Measurements from ENCODE around the gene PAQR6. TPM values are rescaled to one million over a fixed set of nuclear protein-coding genes. Genes with fewer than 3 reads are reported as not detected.

Gene PAQR6
- total and polyA plus RNA-seq, 8 donors, result 0.51 to 5.6 (median 0.88) TPM

DNA sequence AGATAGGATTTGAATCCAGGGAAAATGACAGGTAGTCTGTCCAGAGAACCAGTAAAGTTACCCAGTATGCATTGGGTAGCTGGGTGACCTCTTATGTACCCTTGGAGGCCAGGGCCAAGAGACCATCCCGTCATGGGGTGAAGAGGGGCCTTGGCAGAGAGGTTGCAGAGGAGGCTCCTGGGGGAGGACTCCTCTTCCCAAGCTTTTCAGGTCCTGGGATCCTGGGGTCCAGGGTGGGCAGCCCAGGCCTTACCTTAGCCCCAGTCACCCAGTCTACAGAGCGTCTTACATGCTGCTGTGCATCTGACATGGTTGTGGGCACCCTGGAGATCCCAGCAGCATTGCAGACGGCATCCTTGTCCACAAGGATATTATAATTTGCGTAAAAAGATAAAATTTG, 21.1 kb downstream of the PAQR6 start:
- ATAC-seq (no peak), FAIRE-seq (no peak), DNase-seq (no peak)
- Histone ChIP-seq H3K9me3 (no peaks in the 10 kb centered on the region), H3K36me3 (peaks cover 3 to 20% (median 12%) of the 10 kb centered on the region in 3 donors), H3K27me3 (no peaks in the 10 kb centered on the region), H3K27ac (no peak overlapping the region), H3K4me1 (peaks cover 0 to 3% (median 0%) of the 10 kb centered on the region in 3 donors), H3K4me3 (no peak overlapping the region)
- intact Hi-C loops (cut with DNase I), result no loop called here
- TF ChIP-seq, protein P1, sequence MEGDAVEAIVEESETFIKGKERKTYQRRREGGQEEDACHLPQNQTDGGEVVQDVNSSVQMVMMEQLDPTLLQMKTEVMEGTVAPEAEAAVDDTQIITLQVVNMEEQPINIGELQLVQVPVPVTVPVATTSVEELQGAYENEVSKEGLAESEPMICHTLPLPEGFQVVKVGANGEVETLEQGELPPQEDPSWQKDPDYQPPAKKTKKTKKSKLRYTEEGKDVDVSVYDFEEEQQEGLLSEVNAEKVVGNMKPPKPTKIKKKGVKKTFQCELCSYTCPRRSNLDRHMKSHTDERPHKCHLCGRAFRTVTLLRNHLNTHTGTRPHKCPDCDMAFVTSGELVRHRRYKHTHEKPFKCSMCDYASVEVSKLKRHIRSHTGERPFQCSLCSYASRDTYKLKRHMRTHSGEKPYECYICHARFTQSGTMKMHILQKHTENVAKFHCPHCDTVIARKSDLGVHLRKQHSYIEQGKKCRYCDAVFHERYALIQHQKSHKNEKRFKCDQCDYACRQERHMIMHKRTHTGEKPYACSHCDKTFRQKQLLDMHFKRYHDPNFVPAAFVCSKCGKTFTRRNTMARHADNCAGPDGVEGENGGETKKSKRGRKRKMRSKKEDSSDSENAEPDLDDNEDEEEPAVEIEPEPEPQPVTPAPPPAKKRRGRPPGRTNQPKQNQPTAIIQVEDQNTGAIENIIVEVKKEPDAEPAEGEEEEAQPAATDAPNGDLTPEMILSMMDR (IDR thresholded peaks at IDR 0.05), result no peak
- 93 to 99% methylated on average over 4 of the region's 4 CpGs for WGBS, 2 donors

DNA sequence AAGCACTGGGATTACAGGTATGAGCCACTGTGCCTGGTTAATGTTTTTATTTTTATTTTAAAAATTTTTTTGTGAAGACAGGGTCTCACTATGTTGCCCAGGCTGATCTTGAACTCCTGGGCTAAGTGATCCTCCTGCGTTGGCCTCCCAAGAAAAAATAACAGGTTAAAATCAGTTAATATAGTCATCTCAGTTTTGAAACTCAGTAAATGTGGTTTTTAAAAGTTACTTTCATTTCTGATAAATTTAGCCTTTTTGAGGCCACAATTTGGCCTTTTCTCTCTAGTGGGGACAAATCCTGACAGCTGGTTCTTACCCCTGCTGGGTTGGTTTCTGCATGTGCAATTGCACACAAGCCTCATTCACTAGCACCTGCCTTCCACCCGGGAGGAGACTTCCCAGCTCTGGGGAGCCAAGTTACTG, 21.7 kb downstream of the PAQR6 start:
- H3K9me3 ChIP-seq, result no peaks in the 10 kb centered on the region
- peaks cover 0 to 3% (median 0%) of the 10 kb centered on the region in 3 donors for H3K4me1 ChIP-seq
- no peaks in the 10 kb centered on the region for H3K27me3 ChIP-seq
- WGBS, 2 donors, result 87% methylated on average over 2 of the region's 2 CpGs
- no peak overlapping the region for H3K4me3 ChIP-seq
- intact Hi-C loops (cut with DNase I), result no loop called here
- TF ChIP-seq, protein P1 (IDR thresholded peaks at IDR 0.05), result no peak
- DNase-seq, result no peak
- peaks cover 4 to 22% (median 12%) of the 10 kb centered on the region in 3 donors for H3K36me3 ChIP-seq
- ATAC-seq, result no peak
- H3K27ac ChIP-seq, result no peak overlapping the region
- FAIRE-seq, result no peak

DNA sequence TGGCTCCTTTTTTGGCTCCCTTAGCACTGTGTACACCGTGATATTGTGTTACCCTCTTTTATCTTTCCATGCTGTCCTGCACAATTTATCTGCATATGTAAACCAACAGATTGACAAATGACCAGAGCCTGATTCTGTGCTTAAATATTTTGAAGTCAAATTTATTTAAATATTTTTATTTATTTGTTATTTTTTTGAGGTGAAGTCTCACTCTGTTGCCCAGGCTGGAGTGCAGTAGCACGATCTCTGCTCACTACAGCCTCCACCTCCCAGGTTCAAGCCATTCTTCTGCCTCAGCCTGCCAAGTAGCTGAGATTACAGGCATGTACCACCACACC, 22.2 kb downstream of the PAQR6 start:
- no peaks in the 10 kb centered on the region for H3K27me3 ChIP-seq
- no peaks in the 10 kb centered on the region for H3K9me3 ChIP-seq
- peaks cover 4 to 27% (median 12%) of the 10 kb centered on the region in 3 donors for H3K36me3 ChIP-seq
- DNase-seq (no peak), FAIRE-seq (no peak), ATAC-seq (no peak)
- H3K4me1 ChIP-seq, result peaks cover 0 to 3% (median 0%) of the 10 kb centered on the region in 3 donors
- TF ChIP-seq, protein P1 (IDR thresholded peaks at IDR 0.05), result peak in 1 of 4 donors; percentile 8
- intact Hi-C loops (cut with DNase I), result no loop called here
- H3K27ac ChIP-seq, result no peak overlapping the region
- WGBS, 2 donors, result 9 to 10% methylated on average over 2 of the region's 2 CpGs
- H3K4me3 ChIP-seq, result no peak overlapping the region

DNA sequence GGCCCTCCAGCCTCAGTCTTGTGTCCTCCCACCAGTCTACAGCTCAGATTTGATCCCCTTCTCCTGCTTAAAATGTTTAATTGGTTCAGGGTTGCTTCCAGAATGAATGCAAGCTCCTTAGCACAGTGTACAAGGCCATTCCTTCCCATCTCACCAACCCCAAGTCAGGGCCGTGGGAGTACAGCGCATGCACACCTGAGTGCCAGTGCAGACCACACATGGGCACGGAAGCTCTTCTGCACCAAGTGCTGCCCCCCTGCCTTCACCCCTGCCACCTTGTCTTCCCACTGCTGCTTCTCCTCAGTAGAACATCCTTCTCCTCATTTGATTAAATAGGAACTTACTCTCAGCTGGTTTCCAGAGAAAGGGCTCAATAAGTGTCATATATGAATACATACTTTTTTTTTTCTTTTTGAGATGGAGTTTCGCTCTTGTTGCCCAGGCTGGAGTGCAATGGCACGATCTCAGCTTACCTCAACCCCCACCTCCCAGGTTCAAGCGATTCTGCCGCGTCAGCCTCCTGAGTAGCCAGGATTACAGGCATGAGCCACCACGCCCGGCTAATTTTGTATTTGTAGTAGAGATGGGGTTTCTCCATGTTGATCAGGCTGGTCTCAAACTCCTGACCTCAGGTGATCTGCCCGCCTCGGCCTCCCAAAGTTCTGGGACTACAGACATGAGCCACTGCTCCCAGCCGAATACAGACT, 25.7 kb downstream of the PAQR6 start:
- Histone ChIP-seq H3K4me3 (no peak overlapping the region), H3K9me3 (no peaks in the 10 kb centered on the region), H3K27me3 (no peaks in the 10 kb centered on the region), H3K4me1 (peaks cover 0 to 18% (median 11%) of the 10 kb centered on the region in 3 donors), H3K36me3 (peaks cover 4 to 30% (median 12%) of the 10 kb centered on the region in 3 donors), H3K27ac (no peak overlapping the region)
- FAIRE-seq (no peak), DNase-seq (no peak), ATAC-seq (no peak)
- TF ChIP-seq, protein P1 (IDR thresholded peaks at IDR 0.05), result no peak
- WGBS, 2 donors, result 93 to 94% methylated on average over 13 of the region's 13 CpGs
- intact Hi-C loops (cut with DNase I), result loop anchor here in 2 of 3 donors (5.0 kb wide), 3 partner anchors 75 to 135 kb away; no protein-coding TSS in a partner anchor

DNA sequence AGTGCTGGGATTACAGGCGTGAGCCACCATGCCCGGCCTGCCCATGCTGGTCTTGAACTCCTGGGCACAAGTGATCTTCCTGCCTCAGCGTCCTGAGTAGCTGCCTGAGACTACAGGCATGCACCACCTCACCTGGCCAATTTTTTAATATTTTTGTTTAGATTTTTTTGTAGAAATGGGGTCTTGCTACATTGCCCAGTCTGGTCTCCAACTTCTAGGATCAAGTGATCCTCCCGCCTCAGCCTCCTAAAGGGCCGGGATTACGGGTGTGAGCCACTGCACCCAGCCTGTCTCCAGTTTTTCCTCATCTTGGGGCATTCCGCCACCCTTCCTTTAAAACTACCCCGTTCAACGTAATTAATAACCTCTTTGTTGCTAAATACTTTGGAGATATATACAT, 27.6 kb downstream of the PAQR6 start:
- Histone ChIP-seq H3K4me1 (peaks cover 0 to 19% (median 12%) of the 10 kb centered on the region in 3 donors), H3K9me3 (no peaks in the 10 kb centered on the region), H3K27ac (no peak overlapping the region), H3K4me3 (no peak overlapping the region), H3K36me3 (peaks cover 4 to 25% (median 8%) of the 10 kb centered on the region in 3 donors), H3K27me3 (no peaks in the 10 kb centered on the region)
- ATAC-seq (no peak), FAIRE-seq (no peak), DNase-seq (no peak)
- intact Hi-C loops (cut with DNase I), result loop anchor here in 2 of 3 donors (5.0 kb wide), 3 partner anchors 73 to 133 kb away; no protein-coding TSS in a partner anchor
- 94 to 97% methylated on average over 9 of the region's 9 CpGs for WGBS, 2 donors
- TF ChIP-seq, protein P1 (IDR thresholded peaks at IDR 0.05), result no peak

All from pancreas (tissue), 10 donors.